Measurements from ENCODE around the gene MAEA. TPM values are rescaled to one million over a fixed set of nuclear protein-coding genes. Genes with fewer than 3 reads are reported as not detected.

MAEA gene
- total and polyA plus RNA-seq, 2 experiments from 2014 or later = 57.3 to 85.0 TPM

GRCh38 chr4:1255699-1256098, 34.0 kb upstream of the MAEA start:
- Histone ChIP-seq H2AFZ (no peak overlapping the region), H4K20me1 (ENCODE audit: insufficient read depth) (no peaks in the 10 kb centered on the region), H3K27me3 (replicated peaks; ENCODE audit: insufficient read depth) (no peaks in the 10 kb centered on the region), H3K4me1 (ENCODE audit: insufficient read depth) (no peaks in the 10 kb centered on the region), H3K9me3 (ENCODE audit: low read depth) (no peaks in the 10 kb centered on the region), H3K27ac (no peak overlapping the region), H3K4me3 (no peak overlapping the region), H3K9ac (no peak overlapping the region), H3K79me2 (ENCODE audit: insufficient read depth) (peaks cover 13% of the 10 kb centered on the region), H3K4me2 (ENCODE audit: unreplicated experiment) (no peak overlapping the region), H3F3A (ENCODE audit: insufficient read depth) (0 out of 2 replicates have a peak, but pooled peaks cover 12% of the 10 kb centered on the region), H3K9me2 (ENCODE audit: insufficient read depth) (no peaks in the 10 kb centered on the region), H3K36me3 (ENCODE audit: low read depth) (no peaks in the 10 kb centered on the region)
- TF ChIP-seq EZH2 (IDR thresholded peaks at IDR 0.05; ENCODE audit: insufficient read depth, poor library complexity, severe bottlenecking) = no peak
- TF ChIP-seq EZH2phosphoT487 (IDR thresholded peaks at IDR 0.05; ENCODE audit: insufficient read depth, low read depth) = no peak
- in situ Hi-C loops (cut with MboI) = no loop called here
- 96 to 98% methylated on average over 2 of the region's 2 CpGs for WGBS, 2 experiments (ENCODE audit: low coverage in 1 of 2, low lambda C conversion rate in 2 of 2, missing lambda C conversion rate in 2 of 2)
- no peak for DNase-seq

GRCh38 chr4:1258457-1258856, 31.2 kb upstream of the MAEA start:
- no peak overlapping the region for H3K4me3 ChIP-seq
- H3K27me3 ChIP-seq (replicated peaks; ENCODE audit: insufficient read depth) = no peaks in the 10 kb centered on the region
- in situ Hi-C loops (cut with MboI) = no loop called here
- WGBS, 2 experiments (ENCODE audit: low coverage in 1 of 2, low lambda C conversion rate in 2 of 2, missing lambda C conversion rate in 2 of 2) = 90 to 91% methylated on average over 2 of the region's 2 CpGs
- H3K9me2 ChIP-seq (ENCODE audit: insufficient read depth) = no peaks in the 10 kb centered on the region
- H3F3A ChIP-seq (ENCODE audit: insufficient read depth) = 0 out of 2 replicates have a peak, but pooled peaks cover 12% of the 10 kb centered on the region
- no peaks in the 10 kb centered on the region for H3K4me1 ChIP-seq (ENCODE audit: insufficient read depth)
- TF ChIP-seq EZH2phosphoT487 (IDR thresholded peaks at IDR 0.05; ENCODE audit: insufficient read depth, low read depth) = no peak
- no peak for TF ChIP-seq EZH2 (IDR thresholded peaks at IDR 0.05; ENCODE audit: insufficient read depth, poor library complexity, severe bottlenecking)
- no peak overlapping the region for H3K27ac ChIP-seq
- H3K9me3 ChIP-seq (ENCODE audit: low read depth) = no peaks in the 10 kb centered on the region
- no peak overlapping the region for H3K4me2 ChIP-seq (ENCODE audit: unreplicated experiment)
- no peak for DNase-seq
- no peak overlapping the region for H3K9ac ChIP-seq
- H2AFZ ChIP-seq = no peak overlapping the region
- no peaks in the 10 kb centered on the region for H3K79me2 ChIP-seq (ENCODE audit: insufficient read depth)
- no peaks in the 10 kb centered on the region for H4K20me1 ChIP-seq (ENCODE audit: insufficient read depth)
- H3K36me3 ChIP-seq (ENCODE audit: low read depth) = no peaks in the 10 kb centered on the region

GRCh38 chr4:1259966-1260365, 29.7 kb upstream of the MAEA start:
- Histone ChIP-seq H3K9me3 (ENCODE audit: low read depth) (no peaks in the 10 kb centered on the region), H4K20me1 (ENCODE audit: insufficient read depth) (no peaks in the 10 kb centered on the region), H3K4me1 (ENCODE audit: insufficient read depth) (no peaks in the 10 kb centered on the region), H3K27me3 (replicated peaks; ENCODE audit: insufficient read depth) (no peaks in the 10 kb centered on the region), H3K36me3 (ENCODE audit: low read depth) (no peaks in the 10 kb centered on the region), H3K9ac (no peak overlapping the region), H3F3A (ENCODE audit: insufficient read depth) (0 out of 2 replicates have a peak, but pooled peaks cover 4% of the 10 kb centered on the region), H2AFZ (no peak overlapping the region), H3K9me2 (ENCODE audit: insufficient read depth) (no peaks in the 10 kb centered on the region), H3K4me3 (no peak overlapping the region), H3K79me2 (ENCODE audit: insufficient read depth) (no peaks in the 10 kb centered on the region), H3K27ac (no peak overlapping the region), H3K4me2 (ENCODE audit: unreplicated experiment) (no peak overlapping the region)
- DNase-seq = no peak
- 70 to 73% methylated on average over 4 of the region's 4 CpGs for WGBS, 2 experiments (ENCODE audit: low coverage in 1 of 2, low lambda C conversion rate in 2 of 2, missing lambda C conversion rate in 2 of 2)
- TF ChIP-seq EZH2 (IDR thresholded peaks at IDR 0.05; ENCODE audit: insufficient read depth, poor library complexity, severe bottlenecking) (no peak), EZH2phosphoT487 (IDR thresholded peaks at IDR 0.05; ENCODE audit: insufficient read depth, low read depth) (no peak)
- in situ Hi-C loops (cut with MboI) = loop anchor here (5.0 kb wide), 1 partner anchor 108 kb away; no protein-coding TSS in a partner anchor

GRCh38 chr4:1260418-1261106, 29.1 kb upstream of the MAEA start:
- no peak overlapping the region for H3K9ac ChIP-seq
- no peaks in the 10 kb centered on the region for H3K79me2 ChIP-seq (ENCODE audit: insufficient read depth)
- no peak overlapping the region for H3K4me3 ChIP-seq
- H3K4me1 ChIP-seq (ENCODE audit: insufficient read depth) = no peaks in the 10 kb centered on the region
- H3K4me2 ChIP-seq (ENCODE audit: unreplicated experiment) = no peak overlapping the region
- no peaks in the 10 kb centered on the region for H3F3A ChIP-seq (ENCODE audit: insufficient read depth)
- no peaks in the 10 kb centered on the region for H3K9me3 ChIP-seq (ENCODE audit: low read depth)
- in situ Hi-C loops (cut with MboI) = loop anchor here (5.0 kb wide), 1 partner anchor 108 kb away; no protein-coding TSS in a partner anchor
- 81 to 85% methylated on average over 24 of the region's 24 CpGs for WGBS, 2 experiments (ENCODE audit: low coverage in 1 of 2, low lambda C conversion rate in 2 of 2, missing lambda C conversion rate in 2 of 2)
- no peak for TF ChIP-seq EZH2phosphoT487 (IDR thresholded peaks at IDR 0.05; ENCODE audit: insufficient read depth, low read depth)
- no peak for TF ChIP-seq EZH2 (IDR thresholded peaks at IDR 0.05; ENCODE audit: insufficient read depth, poor library complexity, severe bottlenecking)
- no peak overlapping the region for H3K27ac ChIP-seq
- no peak for DNase-seq
- no peak overlapping the region for H2AFZ ChIP-seq
- no peaks in the 10 kb centered on the region for H3K27me3 ChIP-seq (replicated peaks; ENCODE audit: insufficient read depth)
- H3K9me2 ChIP-seq (ENCODE audit: insufficient read depth) = no peaks in the 10 kb centered on the region
- H3K36me3 ChIP-seq (ENCODE audit: low read depth) = no peaks in the 10 kb centered on the region
- no peaks in the 10 kb centered on the region for H4K20me1 ChIP-seq (ENCODE audit: insufficient read depth)
